HG02885 (cell line): ENCODE data around the gene RANBP3.

ENCODE experiments used
- ATAC-seq: cut with Tn5 transposase; IDR thresholded peaks from one replicate; pipeline ENCODE4 v1.9.1; 2021; ENCODE audit warnings: mild to moderate bottlenecking; ENCODE audit not compliant: unreplicated experiment, poor library complexity

The RANBP3 gene

DNA sequence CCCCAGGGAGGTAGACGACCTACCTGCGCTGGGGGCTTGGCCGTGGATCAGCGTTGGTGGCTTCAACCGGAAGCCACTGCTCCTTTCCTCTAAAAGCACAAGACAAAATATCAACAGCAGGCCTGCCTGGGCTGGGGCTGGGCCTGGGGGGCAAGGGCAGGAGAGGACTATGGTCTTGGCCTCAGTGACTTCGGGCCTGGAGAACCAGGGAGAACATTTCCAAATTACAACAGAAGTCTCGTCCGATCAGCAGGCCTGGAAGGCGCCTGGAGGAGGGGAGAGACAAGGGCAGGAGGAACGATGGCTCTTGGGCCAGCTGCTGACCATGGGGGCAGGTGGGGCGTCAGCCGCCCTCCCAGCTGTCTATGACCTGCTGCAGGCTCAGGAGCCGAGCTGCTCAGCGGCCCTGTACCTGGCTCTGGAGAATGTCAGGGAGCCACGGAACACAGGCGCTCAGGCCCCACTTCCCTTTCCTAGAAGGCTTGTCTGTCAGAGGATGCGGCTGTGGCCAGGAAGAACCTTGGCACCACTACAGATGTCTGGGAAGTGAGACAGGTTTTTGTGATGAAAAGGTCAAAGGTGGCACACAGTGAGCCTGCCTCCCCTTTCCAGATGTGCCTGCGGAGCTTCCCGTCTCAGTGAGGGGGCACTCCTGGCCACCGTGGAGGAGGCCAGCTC, 44.4 kb downstream of the RANBP3 start:
- ATAC-seq, result no peak

DNA sequence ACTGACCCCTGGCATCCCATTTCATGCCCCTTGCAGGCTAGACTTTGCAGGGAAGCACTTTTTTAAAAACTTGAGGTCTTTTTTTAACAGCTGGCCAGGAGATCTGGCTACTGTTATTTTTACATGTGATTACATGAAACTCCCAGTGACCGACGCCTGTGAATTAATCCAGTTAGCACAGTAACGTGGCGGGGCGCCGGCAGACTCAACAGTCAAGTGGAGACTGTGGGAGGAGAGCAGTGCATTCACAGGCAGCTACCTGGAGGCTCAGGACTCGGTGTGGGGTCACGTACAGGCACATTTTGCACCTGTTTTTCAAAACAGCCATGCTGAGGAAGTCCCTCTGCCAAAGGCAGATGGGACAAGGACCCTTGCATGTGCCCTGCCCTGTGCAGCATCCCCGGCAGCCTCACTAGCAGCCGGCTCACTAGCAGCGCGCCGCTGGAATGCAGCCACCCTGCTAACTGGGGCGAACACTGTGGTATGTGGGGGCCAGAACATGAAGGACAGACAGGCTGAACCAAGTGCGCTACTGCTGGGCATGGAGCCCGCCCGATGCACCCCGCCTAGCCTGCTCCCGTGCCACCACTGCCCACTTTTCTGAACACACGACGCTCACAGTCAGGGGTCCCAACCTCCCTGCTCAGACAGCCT, 45.2 kb downstream of the RANBP3 start:
- ATAC-seq, result no peak

DNA sequence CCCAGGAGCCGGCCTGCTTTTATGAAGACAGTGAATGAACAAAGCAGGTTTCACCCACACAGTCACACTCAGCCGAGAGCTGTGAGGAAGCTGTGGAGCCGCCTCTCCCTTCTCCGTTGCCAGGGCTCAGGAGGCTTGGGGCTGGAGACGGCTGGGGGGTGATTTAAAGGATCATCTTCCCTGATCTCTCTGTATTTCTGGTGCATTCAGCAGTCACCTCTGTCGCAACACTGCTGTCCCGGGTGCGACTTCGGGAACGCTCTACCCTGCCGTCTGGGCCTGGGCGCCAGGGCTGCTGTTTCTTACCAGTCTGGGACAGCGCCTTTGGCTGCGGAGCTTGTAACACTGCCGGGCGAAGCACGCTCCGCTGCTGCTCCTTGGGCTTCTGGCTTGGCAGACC, 45.8 kb downstream of the RANBP3 start:
- ATAC-seq, result no peak

GRCh38 chr19:5931251-5931650, 46.7 kb downstream of the RANBP3 start:
- no peak for ATAC-seq

GRCh38 chr19:5929625-5930024, 48.3 kb downstream of the RANBP3 start:
- ATAC-seq, result no peak

DNA sequence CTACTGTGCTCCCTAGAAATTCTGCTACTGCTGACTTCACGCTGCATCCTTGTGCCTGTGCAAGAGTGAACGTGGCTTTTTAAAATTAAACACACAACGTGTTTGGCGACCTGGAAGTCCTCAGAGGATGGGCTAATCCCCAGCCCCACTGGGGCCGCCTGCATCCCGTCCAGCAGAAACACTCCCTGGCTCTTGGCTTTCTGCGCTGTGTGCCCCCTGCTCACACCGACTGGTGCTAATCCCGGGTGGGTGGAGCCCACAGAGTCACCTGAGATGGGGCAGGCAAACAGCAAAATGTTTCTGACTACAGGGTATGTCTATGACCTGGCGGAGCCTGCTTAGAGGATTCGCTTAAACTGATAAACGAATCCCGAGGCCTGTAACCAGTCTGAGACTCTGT, 48.8 kb downstream of the RANBP3 start:
- ATAC-seq, result no peak

DNA sequence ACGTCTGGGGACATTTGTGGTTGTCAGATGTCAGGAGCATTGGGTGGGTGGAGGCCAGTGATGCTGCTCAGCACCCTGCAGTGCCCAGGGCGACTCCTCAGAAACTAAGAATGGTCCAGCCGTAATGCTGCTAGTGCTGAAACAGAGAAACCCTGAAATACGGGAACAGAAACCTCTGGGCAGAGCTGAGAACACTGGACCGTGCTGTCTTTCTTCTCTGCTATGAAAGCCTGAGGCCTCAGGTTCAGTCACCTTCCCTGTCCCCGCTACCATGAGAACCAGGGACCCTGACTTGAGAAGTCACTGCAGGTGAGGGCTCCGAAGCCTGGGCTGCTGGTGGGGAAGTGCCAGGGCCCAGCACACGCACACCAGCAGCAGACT, 50.5 kb downstream of the RANBP3 start:
- ATAC-seq, result peak; percentile 50

DNA sequence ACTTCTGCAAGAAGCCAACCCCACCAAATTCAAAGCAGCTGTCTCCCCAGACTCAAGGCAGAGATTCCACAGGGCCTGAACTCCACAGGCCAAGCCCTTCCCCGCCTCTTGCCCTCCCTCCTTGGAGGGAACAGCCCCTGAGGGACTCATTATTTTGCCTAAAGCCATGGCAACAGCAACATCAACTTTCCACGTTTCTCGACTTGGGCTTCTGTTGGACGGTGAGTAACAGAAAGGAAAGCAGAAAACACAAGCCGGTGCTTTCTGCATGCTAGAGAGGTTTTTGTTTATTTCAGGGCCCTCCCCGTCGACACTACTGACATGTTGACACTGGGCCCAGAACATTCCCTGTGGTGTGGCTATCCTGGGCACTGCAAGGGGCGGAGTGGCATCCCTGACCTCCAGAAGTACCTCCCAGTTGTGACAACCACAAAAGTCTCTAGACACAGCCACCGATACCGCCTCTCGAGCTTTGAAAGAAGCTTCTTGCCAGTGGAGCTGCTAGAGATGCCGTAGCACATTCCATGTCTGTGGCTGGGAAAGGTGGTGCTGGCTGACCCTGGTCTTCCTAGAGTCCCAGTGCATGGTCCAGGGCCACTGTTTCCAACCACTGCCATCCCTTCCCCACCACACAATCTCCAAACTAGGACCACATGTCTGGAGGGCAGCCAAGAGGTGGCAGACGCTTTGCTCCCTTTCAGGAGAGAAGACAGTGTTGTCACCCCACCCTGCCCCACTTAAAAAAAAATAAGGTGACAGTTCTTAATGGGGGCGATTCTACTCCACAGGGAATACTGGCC, 51.1 kb downstream of the RANBP3 start:
- ATAC-seq, result no peak

GRCh38 chr19:5925830-5926427, 52.0 kb downstream of the RANBP3 start:
- ATAC-seq, result no peak

DNA sequence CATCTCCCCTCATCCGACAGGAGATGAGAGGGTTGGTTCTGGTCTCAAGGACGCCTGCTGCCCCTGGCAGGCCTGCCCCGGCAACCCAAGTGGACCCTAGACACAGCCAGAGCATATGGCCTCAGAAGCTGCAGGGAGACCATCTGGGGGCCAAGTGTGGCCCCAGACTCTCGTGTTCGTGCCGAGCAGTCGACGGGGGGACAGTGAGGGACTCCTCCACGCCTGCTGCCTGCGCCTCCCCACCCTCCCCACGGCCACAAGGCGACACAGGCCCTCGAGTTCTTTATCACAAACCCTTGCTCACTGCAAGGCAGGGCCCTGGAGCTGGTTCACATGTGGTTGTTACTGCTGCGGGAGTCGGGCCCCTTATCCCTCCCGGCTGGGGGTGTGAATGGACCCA, 54.6 kb downstream of the RANBP3 start:
- ATAC-seq, result no peak

- ATAC-seq, result no peak
Observed at GRCh38 chr19:5922161-5922545, 55.8 kb downstream of the RANBP3 start.

GRCh38 chr19:5921516-5922160, 56.3 kb downstream of the RANBP3 start:
- no peak for ATAC-seq

GRCh38 chr19:5918463-5919079, 59.4 kb downstream of the RANBP3 start:
- no peak for ATAC-seq

GRCh38 chr19:5917431-5918107, 60.4 kb downstream of the RANBP3 start:
- ATAC-seq, result no peak

DNA sequence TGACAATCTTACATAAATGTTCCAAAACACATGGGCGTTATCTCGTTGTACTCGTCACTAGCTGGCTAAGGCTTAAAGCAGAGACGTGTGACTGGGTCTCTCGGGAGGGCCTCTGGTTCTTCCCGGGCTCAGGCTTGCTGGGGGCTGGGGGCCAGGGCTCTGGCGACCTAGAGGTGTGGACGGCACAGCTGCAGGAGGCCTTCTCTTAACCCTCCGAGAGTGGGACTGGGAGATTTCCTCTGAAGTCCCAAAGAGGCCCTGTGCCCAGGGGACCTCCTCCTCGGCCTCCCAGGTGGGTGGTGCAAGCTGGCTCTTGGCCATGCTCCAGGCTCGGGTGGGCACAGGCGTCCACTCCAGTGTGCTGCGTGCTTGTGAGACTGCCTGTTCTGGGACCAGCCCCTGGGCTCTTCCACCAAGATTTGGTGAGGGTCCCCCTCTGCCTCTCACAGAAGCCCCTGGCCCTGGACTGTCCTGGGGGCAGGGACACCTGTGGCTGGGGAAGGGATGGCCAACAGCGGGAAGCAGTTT, 61.7 kb downstream of the RANBP3 start:
- no peak for ATAC-seq

DNA sequence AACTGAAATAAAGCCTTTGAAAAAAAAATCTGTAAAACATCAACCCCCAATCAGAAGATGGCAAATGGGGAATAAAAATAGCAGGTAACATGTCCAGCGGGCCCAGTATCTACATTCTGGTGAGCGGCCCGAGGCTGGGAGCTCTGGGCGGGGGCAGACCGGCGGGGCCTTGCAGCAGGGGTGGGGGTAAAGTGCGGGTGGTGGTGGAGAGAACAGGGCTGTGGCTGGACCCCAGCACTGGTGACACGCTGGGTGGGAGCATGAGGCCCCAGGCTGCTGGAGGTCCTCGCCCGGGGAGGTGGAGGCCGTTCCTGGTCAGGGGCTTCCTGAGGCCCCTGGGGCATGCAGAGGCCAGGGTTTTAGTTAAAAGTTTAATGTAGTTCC, 62.2 kb downstream of the RANBP3 start:
- no peak for ATAC-seq

GRCh38 chr19:5914946-5915781, 62.8 kb downstream of the RANBP3 start:
- ATAC-seq, result no peak

DNA sequence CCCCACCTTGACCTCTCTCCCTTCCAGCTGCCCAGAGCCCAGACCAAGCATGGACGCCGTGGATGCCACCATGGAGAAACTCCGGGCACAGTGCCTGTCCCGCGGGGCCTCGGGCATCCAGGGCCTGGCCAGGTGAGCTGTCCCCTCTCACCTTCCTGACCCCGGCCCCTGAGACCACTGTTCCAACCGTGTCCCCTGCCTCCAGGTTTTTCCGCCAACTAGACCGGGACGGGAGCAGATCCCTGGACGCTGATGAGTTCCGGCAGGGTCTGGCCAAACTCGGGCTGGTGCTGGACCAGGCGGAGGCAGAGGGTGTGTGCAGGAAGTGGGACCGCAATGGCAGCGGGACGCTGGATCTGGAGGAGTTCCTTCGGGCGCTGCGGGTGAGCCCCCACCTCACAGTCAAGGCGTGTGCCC, 63.6 kb downstream of the RANBP3 start:
- no peak for ATAC-seq
